GM13976 (cell line): ENCODE data around the gene MSI2.

ENCODE experiments used
- DNase-seq: peaks from one replicate; pipeline ENCODE4 v3.0.0; 2012; ENCODE audit warnings: low spot score
- in situ Hi-C: fragments of 300-500 bp; cut with MboI; formaldehyde crosslinking; loops from one replicate; pipeline ENCODE4 v1.12.0; 2022; ENCODE audit warnings: low sequenced_read_pairs, mixed read lengths, inconsistent platforms; ENCODE audit not compliant: unreplicated experiment
- TF ChIP-seq, protein P1 (sequence below): IDR thresholded peaks from 2 replicates; pipeline ENCODE4 v1.5.1; 2012; ENCODE audit warnings: borderline replicate concordance, mild to moderate bottlenecking; ENCODE audit not compliant: insufficient read depth; ENCODE audit errors: extremely low read depth, missing control alignments, control extremely low read depth

The MSI2 gene

DNA sequence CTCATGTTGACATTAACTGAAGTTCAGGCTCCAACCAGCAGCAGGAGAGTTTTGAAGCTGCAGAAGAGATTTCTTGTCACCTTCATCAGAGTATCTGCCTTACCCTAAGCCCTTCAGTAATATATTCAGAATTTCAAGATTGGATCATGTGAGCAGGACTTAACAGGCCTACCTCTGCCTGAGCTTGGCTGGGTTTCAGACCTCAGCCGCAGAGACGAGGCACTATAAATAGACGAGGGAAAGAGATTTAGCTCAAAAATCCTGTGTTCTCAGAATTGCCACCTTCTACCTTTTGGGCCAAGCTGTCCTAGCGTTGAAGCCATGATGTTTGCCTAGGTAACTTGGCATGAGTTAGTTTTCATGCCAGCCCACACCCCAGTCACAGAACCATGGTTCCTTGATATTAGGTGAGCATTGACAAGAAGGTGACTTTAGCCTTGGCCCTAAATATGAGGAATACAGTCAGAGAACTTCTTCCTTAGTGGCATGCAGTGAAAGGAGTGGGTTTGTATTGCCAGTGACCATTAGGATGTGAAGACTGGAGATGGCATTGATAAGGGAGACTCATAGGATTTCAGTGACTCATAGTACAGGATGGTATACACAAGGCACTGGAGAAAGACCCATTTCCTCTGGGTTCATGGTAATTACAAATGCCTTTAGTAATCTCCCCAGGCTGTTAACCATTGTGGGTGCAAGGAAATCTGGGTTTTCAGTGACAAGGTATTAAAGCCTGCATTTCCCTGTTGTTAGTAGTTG is 224.3 kb downstream of the MSI2 start:
- DNase-seq: no peak
- TF ChIP-seq, protein P1, sequence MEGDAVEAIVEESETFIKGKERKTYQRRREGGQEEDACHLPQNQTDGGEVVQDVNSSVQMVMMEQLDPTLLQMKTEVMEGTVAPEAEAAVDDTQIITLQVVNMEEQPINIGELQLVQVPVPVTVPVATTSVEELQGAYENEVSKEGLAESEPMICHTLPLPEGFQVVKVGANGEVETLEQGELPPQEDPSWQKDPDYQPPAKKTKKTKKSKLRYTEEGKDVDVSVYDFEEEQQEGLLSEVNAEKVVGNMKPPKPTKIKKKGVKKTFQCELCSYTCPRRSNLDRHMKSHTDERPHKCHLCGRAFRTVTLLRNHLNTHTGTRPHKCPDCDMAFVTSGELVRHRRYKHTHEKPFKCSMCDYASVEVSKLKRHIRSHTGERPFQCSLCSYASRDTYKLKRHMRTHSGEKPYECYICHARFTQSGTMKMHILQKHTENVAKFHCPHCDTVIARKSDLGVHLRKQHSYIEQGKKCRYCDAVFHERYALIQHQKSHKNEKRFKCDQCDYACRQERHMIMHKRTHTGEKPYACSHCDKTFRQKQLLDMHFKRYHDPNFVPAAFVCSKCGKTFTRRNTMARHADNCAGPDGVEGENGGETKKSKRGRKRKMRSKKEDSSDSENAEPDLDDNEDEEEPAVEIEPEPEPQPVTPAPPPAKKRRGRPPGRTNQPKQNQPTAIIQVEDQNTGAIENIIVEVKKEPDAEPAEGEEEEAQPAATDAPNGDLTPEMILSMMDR: no peak
- in situ Hi-C loops: no loop called here

DNA sequence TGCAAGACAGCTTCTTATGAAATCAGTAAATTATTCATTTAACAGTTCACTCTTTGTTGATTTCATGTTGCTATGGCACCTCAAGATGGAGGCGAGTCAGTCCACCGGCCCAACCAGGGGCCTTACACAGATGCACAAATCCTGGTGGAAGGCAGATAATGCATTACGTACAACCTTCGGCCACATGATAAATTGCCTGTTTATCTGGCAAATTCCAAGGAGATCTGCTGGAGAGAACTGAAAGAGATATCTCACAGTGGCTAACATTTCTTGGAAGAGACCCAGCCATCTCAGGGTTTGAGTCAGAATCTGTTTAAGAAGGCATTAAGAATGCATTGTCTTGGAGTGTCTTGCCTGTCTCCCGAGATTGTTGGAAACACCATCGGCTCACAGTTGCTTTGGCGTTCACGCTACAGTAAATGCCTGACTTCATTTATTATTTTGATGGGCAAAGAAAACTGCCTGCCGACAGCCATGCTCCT is 225.6 kb downstream of the MSI2 start:
- TF ChIP-seq, protein P1: no peak
- DNase-seq: no peak

DNA sequence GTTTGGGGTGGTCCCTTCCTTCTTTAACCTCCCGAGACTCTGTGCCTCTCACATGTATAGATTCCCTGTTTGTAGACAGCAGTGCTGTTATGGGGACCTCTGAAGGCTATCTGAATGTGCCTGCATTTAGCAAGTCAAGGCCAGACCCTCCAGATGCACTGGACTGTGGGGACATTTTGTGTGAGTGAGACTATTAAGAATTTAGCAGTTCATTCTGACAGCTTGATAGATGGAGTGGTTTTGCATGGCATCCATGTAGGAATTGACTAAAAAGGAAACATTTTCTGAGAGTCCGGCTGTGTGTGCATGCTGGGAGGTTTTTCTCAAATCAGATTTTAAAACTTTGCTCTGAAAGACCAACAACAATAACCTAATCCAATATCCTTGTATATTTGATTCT is 226.3 kb downstream of the MSI2 start:
- DNase-seq: no peak
- in situ Hi-C loops: no loop called here
- TF ChIP-seq, protein P1: no peak

More for the DNA sequence above, 225.6 kb downstream of the MSI2 start:
- in situ Hi-C loops: no loop called here

DNA sequence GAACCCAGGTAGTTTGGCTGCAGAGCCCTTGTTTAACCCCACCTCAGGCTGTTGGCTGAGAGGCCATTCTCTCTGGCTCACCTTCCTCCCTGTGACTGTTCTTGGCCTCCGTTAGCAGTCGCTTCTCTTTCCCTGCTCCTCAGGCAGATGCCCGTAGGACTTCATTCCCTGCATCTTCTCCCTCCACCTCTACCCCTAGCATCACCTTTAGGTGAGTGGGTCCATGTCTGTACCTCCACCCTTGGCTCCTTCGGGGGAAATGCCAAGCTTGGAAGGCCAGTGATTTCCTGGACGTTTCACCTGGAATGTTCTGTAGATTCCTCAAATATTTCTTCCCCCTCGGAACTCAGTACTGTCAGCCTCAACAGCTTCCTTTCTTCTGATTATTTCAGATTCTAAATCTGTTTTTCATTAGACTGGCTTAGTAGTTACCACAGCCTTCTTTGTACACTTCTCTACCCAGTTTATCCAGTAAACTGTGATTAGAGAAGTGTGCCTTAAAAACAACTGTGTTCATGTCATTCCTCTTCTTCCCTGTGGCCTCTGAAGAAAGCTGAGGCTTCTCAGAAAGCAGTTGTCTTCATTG is 227.9 kb downstream of the MSI2 start:
- no peak for DNase-seq
- in situ Hi-C loops: no loop called here

DNA sequence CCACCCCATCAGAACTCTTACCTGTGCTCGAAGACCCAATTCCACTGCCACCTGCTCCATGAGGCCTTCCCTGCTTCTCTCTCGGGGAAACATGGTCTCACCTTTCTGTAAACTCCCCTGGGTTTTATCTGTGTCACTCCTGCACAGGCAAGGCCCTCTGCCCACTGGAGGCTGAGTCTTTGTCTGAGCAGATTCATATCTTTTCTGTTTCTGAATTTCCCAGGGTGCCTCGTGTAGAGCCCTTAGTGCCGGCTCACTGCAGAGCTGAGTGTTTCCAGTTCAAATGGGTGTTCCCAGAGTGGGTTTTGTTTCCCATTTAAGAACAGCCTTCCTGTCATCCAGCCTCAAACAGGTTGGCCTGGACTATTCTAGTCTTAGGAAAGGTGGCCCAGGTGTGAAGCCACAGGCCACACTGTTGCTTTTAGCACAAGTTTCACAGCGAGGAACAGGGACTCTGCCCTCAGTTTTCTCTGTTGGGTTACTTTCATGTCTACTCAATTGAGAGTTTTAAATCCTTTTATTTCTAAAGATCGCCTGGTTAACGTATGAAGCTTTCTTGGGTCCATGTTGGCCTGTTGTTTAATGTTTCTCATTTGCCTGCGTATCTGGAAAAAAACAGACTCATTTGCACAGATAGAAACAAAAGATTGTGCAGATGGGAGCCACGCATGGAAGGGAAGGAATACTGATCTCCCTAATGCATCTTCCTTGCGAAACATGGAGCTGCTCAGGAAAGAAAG is 228.7 kb downstream of the MSI2 start:
- in situ Hi-C loops: no loop called here
- TF ChIP-seq, protein P1: no peak
- no peak for DNase-seq

More for the DNA sequence above, 227.9 kb downstream of the MSI2 start:
- TF ChIP-seq, protein P1: no peak

DNA sequence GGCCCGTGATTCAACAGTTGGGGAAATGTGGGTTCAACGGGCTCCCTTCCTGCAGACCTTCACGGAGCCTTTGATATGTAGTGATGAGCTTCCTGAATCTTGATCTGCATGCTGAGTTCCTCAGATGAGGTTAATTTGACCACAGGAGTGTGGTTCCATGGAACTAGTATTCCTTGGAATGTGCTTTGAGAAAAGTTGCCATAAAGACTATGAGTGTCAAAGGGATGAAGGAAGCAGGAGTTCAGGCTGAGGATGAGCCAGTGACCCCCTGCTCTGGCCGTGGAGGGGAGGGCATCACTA is 229.2 kb downstream of the MSI2 start:
- TF ChIP-seq, protein P1: no peak
- in situ Hi-C loops: no loop called here
- no peak for DNase-seq
